ENCODE results near the gene POLN.

- TF ChIP-seq CTCF (conservative IDR thresholded peaks at IDR 0.05; ENCODE audit: low read length) (no peak), EZH2phosphoT487 (IDR thresholded peaks at IDR 0.05; ENCODE audit: borderline replicate concordance, low read depth, low read length) (no peak)
Observed at GRCh38 chr4:2047031-2047660, 194.8 kb downstream of the POLN start.

All from OCI-LY7 (cell line).